AG10803 (cell line): Measurements from ENCODE around the gene DNAI2.
"Not testable (repeated sequence)": the region's sequence is repeated elsewhere in the genome, so short reads cannot be mapped to it uniquely, and the experiment has no call there.

Source experiments
- DNase-seq: peaks from one replicate; pipeline ENCODE4 v3.0.0; 2010; ENCODE audit warnings: low read depth
- H3K4me3 ChIP-seq: 2 replicates; pipeline ENCODE4 v1.5.1; 2011; ENCODE audit warnings: mild to moderate bottlenecking, low read length, control low read depth
- CTCF ChIP-seq: conservative IDR thresholded peaks from 2 replicates; pipeline ENCODE4 v1.5.1; 2011; ENCODE audit warnings: mild to moderate bottlenecking, low read length, control low read depth, inconsistent platforms

DNAI2 gene

GRCh38 chr17:74252211-74252610, 21.8 kb upstream of the DNAI2 start:
- TF ChIP-seq CTCF: no peak
- no peak for DNase-seq
- no peak overlapping the region for H3K4me3 ChIP-seq

GRCh38 chr17:74253036-74253435, 21.0 kb upstream of the DNAI2 start:
- H3K4me3 ChIP-seq: no peak overlapping the region
- no peak for TF ChIP-seq CTCF
- no peak for DNase-seq

GRCh38 chr17:74257311-74257710, 16.7 kb upstream of the DNAI2 start:
- no peak for TF ChIP-seq CTCF
- no peak for DNase-seq
- no peak overlapping the region for H3K4me3 ChIP-seq

DNA sequence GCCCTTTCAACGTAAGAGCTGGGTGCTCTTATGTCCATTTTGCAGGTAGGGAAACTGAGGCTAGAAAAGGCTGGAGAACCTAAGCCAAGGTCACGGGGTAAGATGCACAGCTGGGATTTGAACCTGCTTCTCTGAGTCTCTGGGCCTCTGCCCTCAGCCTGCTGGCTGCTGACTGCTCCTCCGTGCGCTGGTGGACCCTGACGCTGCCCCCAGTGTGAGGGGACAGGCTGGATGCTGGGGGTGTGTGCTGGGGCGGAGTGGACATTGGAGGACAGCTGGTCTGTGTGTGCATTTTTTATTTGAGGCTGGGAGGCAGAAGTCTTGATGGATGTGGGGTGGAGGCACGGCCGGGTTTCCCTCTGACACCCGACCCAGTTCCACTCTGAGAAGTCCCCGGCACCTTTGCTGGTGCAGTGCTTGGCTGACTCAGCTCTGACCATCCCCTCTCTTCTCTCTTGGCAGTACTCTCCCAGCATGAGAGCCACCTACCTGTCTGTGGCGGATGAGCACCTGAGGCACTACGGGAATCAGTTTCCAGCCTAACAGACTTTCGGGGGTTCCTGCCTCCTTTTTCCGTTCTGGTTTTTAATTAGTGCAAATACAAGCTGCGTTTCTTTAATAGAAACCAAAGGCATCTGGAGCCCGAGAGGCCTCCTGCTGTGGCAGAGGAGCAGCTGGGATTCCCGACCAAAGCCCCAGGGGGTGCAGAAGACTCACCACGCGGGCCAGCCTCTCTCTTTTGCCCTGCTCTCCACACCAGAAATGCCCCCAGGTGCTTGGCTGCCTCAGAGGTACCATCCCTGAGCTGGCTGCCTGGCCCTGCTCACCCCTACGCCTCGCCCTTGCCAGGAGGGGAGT, 14.1 kb upstream of the DNAI2 start:
- no peak for TF ChIP-seq CTCF
- DNase-seq: no peak
- no peak overlapping the region for H3K4me3 ChIP-seq

DNA sequence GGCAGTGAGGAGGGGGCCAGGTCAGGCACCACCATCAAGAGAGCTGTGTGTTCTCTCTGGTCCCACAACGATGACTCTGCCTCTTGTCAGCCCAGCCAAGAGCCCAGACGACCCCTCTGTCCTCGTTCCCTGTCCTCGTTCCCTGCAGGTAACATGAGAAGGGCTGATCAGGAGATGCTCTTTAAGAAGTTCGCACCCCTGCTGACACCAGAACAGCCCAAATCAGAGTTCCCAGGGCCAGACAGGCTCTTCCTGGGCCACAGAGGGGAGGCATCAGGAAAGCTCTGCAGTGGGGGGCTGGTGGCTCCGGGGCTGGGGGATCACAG, 13.5 kb upstream of the DNAI2 start:
- H3K4me3 ChIP-seq: no peak overlapping the region
- no peak for TF ChIP-seq CTCF
- DNase-seq: no peak

DNA sequence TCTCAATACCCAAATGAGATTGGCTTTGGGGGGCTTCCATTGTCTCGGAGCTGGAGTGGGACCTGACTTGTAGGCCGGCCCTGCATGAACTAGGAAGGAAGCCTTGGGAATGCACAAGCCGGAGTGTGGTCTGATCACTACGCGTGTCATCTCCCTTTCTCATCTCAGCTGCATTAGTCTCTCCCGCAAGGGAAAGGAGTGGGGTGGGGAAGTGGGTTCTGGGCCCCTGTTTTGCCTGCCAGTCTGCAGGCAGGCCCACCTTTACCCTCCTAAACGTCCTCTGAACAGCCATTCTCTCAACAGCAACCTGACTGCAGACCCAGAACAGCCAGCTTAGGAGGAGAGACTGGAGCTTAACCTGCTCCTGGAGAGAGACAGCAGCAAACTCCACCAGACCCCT, 11.4 kb upstream of the DNAI2 start:
- TF ChIP-seq CTCF: no peak
- no peak for DNase-seq
- no peak overlapping the region for H3K4me3 ChIP-seq

- not testable (repeated sequence) for H3K4me3 ChIP-seq, DNase-seq
Observed at GRCh38 chr17:74267054-74267453, 7.0 kb upstream of the DNAI2 start.
